ENCODE measurements around the gene PTPRG.

- no peak for TF ChIP-seq EZH2 (IDR thresholded peaks at IDR 0.05; ENCODE audit: low read depth, unreplicated experiment)
- no peak for TF ChIP-seq CTCF (conservative IDR thresholded peaks at IDR 0.05; ENCODE audit: low read depth in 2 of 2)
- TF ChIP-seq, protein P1, sequence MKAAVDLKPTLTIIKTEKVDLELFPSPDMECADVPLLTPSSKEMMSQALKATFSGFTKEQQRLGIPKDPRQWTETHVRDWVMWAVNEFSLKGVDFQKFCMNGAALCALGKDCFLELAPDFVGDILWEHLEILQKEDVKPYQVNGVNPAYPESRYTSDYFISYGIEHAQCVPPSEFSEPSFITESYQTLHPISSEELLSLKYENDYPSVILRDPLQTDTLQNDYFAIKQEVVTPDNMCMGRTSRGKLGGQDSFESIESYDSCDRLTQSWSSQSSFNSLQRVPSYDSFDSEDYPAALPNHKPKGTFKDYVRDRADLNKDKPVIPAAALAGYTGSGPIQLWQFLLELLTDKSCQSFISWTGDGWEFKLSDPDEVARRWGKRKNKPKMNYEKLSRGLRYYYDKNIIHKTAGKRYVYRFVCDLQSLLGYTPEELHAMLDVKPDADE (IDR thresholded peaks at IDR 0.05) = no peak
- no peak for TF ChIP-seq POLR2AphosphoS5 (IDR thresholded peaks at IDR 0.05; ENCODE audit: low read depth)
Observed at GRCh38 chr3:61743686-61744242, 182.4 kb downstream of the PTPRG start.

Data from GM23338 (cell line).